ENCODE data around the gene WNT2B.
"Not testable (repeated sequence)": the region's sequence is repeated elsewhere in the genome, so short reads cannot be mapped to it uniquely, and the experiment has no call there.

WNT2B gene

DNA sequence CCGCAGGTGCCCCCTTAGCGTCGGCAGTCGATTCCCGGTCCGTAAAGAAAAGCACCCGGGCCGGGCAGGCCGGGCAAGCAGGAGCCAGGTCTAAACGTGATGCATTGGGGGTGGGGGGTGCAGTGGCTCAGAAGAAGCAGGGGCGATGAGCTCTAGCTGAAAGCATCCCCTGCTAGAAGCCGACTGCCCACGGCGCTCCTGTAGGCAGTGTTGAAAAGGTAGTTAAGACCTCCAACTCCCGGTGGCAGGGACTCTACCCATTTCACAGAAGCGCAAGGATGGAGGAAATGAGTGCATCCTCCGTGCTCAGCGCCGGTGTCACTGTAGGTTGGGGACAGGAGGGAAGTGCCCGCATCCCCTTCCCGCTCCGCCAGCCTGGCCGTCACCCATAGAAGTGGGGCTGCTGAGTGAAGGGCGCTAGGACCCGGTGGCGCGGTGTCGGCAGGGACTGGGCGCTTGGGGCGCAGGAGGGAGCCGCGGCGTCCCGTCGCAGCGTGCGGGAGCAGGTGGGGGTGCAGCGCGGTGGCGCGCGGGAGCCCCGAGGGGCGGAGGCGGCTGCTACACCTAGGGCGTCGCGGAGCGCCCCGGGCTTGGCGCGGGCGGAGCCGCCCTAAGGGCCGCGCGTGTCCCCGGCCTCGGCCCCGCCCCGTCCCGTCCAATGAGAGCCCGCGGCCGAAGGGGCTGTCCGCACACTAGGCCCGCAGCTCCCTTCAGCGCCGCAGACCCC, at the start of gene WNT2B:
Gene WNT2B, plus strand, starts transcription at position 688 of the 727 bp plus-strand sequence. CDS start 298 bp downstream, outside the sequence.
- DNase-seq: no peak

- DNase-seq: no peak
These were observed 48.1 kb upstream of the WNT2B start for GRCh38 chr1:112460615-112461014.

DNA sequence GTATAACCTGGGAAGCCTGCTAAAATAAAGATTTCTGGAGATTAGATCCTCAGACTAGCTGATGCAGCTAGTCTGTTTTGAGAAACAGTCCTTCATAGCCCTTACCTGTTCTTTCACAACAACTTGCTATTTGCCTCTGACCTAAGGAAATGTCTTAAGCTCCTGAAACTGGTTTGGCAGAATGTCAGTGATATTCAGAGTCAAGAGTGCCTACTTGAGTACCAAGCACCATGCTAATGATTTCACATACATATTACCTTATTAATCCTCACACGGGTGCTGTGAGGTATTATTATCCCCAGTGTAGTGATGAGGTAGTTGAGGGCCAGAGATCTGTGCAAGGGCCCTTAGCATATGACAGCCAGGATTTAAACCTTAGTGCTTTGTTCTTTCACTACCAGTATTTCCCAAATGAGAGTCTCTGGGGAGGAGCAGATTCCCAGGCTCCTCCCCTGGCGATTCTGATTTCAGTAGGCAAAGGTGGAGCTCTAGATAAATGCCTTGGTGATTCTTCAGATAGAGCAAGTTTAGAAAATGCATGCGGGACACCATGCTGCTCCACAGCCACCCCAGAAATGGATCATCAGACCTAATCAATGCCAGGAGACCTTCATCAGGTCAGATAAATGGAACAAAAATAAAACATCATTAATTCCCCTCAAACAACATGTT, 47.4 kb upstream of the WNT2B start:
- no peak for DNase-seq

DNA sequence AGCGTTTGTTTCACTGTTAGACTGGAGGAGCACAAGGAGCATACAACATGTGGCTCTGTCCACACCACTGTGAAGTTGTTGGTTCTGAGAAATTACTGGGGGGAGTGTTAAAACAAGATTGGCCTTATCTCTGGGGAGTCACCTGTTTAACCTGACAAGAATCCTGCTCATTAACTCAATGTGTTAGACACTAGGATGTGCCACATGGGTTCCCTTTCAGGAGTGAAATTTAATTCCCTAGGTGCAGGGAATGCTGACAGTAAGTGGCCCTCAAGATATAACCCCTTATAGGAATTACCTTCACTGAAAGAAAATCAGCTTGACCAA, 45.8 kb upstream of the WNT2B start:
- DNase-seq: no peak

GRCh38 chr1:112464501-112464900, 44.3 kb upstream of the WNT2B start:
- no peak for DNase-seq

DNA sequence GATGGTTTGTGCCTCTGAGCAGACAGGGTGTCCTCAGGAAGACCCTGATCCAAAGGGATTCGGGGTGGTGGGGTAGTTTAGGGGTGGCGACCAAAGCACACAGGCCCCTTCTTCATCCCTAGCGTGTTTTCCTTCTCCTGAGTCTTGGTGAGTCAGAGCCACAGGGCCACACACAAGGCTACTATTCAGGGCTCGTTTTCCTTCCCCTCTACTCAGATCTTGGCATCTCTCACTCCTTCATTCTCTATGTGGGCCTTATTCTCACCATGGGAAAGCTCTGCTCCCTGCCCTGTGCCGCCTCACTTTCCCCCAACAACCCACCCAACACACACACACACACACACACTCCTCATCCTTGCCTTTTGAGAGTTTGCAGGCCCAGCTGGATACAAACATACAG, 43.6 kb upstream of the WNT2B start:
- no peak for DNase-seq

DNA sequence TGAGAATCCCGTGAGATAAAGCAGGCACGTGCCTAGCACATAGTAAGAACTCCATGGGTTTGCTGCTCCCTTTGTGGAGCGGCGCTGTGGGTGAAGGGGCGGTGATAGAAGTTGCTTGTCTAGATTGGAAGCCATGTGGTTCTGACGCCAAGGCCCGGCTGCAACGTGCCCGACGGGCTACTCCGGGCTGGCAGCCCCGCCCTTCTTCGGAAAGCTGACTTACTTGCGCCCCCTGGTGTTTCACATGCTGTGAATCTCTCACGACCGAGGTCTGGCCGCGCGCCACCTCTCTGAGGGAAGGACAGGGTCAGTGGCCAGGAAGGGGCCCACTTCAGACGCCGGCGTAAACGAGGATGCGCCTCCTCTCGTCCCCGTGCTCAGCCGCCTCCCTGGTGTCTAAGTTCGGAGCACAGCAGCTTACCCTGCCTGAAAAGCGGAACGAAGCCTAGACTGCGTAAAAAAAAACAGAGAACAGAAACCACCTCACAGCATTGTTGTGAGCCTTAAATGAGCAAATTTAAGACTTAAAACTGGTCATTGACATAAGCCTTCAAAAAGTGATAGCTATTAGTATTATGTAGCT, 42.6 kb upstream of the WNT2B start:
- peak; percentile 87 for DNase-seq

DNA sequence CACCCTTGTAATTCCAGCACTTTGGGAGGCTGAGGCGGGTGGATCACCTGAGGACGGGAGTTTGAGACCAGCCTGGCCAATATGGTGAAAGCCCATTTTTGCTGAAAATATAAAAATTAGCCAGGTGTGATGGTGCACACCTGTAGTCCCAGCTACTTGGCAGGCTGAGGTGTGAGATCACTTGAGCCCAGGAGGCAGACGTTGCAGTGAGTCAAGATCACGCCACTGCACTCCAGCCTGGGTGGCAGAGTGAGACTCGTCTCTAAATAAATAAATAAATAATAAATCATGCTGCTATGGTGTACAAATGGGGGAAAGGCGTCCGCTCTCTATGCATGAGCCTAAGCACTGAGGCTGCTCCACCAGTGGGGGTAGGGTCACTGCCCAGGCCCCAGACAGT, 38.4 kb upstream of the WNT2B start:
- not testable (repeated sequence) for DNase-seq

DNA sequence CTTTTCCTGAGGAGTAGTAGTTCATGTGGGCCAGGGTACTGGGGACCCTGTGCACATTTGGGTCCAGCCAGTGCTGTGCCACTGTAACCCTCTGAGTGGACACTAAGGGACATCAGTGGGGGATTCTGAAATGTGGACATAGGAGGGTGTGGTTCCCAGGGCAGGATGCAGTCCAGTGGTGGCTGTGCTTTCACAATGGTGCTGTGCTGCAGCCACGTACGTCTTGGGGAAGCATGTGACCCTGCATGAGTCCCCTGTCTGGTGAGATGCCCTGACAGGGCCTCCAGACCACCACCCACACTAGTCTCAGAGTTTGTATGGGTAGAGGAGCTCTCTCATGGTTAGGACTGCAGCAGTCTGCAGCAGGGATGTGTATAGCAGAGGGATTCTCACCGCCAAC, 37.8 kb upstream of the WNT2B start:
- DNase-seq: no peak

DNA sequence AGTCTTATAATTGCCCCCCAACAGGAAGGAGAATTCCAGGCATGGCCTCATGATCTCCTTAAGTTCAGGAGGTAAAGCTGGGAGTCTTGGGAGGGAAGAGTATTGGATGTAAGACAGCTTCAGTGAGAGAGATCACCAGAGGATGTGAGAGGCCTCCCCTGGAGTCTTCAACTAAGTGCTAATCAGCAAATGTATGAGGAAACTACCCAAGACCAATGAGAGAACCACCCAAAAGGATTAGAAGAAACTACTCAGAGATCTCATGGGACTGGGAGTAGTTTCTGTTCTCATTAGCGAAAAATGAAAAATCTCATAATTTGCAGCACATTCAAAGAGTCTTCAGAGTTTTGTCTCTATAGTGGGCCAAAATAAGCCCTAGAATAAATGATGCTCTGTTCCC, 36.6 kb upstream of the WNT2B start:
- DNase-seq: no peak

GRCh38 chr1:112477550-112477949, 31.2 kb upstream of the WNT2B start:
- DNase-seq: no peak

DNA sequence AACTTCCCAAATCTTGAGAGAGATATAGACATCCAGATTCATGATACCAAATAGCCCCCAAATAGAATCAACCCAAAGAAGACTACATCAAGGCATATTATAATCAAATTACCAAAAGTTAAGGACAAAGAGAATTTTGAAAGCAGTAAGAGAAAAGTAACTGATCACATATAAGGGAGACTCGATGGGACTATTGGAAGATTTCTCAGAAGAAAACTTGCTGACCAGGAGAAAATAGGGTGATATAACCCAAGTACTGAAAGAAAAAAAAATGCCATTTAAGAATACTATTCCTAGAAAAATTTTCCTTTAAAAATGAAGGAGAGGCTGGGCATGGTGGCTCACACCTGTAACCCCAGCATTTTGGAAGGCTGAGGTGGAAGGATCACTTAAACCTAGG, 30.5 kb upstream of the WNT2B start:
- DNase-seq: no peak

- DNase-seq: not testable (repeated sequence)
These were observed 22.7 kb upstream of the WNT2B start for GRCh38 chr1:112486063-112486462.

DNA sequence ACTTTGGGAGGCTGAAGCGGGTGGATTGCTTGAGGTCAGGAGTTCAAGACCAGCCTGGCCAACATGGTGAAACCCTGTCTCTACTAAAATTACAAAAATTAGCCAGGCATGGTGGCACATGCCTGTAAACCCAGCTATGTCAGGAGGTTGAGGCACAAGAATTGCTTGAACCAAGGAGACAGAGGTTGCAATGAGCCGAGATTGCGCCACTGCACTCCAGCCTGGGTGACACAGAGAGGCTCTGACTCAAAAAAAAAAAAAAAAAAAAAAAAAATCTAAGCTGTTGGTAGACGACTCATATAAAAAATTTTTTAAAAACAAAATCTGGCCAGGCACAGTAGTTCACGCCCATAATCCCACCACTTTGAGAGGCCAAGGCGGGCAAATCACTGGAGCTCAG, 21.1 kb upstream of the WNT2B start:
- DNase-seq: not testable (repeated sequence)

DNA sequence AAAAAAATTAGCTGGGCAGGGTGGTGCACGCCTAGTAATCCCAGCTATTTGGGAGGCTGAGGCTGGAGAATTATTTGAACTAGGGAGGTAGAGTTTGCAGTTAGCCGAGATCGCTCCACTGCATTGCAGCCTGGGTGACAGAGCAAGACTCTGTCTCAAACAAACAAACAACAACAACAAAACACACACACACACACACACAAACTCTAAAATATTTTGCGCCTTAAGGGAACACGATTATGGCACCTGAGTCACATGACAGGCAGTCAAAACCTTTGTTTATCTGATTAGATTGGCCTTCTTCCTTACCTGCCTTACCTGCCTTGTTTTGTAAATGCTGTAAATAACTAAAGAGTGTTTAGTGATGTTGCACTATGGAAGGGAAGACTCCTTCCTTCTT, 20.6 kb upstream of the WNT2B start:
- no peak for DNase-seq

- DNase-seq: no peak
These were observed 16.7 kb upstream of the WNT2B start for GRCh38 chr1:112492076-112492475.

GRCh38 chr1:112493351-112493750, 15.4 kb upstream of the WNT2B start:
- DNase-seq: no peak

DNA sequence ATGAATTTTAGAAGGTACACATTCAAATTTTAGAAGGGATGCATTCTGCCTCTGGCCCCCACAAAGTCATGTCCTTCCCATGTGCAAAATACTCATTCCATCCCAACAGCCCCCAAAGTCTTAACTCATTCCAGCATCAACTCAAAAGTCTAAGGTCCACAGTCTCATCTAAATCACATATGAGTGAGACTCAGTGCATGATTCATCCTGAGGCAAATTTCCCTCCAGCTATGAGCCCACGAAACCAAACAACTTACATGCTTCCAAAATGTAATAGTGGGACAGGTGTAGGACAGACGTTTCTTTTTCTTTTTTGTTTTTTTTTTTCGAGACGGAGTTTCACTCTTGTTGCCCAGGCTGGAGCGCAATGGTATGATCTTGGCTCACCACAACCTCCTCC, 12.5 kb upstream of the WNT2B start:
- no peak for DNase-seq

DNA sequence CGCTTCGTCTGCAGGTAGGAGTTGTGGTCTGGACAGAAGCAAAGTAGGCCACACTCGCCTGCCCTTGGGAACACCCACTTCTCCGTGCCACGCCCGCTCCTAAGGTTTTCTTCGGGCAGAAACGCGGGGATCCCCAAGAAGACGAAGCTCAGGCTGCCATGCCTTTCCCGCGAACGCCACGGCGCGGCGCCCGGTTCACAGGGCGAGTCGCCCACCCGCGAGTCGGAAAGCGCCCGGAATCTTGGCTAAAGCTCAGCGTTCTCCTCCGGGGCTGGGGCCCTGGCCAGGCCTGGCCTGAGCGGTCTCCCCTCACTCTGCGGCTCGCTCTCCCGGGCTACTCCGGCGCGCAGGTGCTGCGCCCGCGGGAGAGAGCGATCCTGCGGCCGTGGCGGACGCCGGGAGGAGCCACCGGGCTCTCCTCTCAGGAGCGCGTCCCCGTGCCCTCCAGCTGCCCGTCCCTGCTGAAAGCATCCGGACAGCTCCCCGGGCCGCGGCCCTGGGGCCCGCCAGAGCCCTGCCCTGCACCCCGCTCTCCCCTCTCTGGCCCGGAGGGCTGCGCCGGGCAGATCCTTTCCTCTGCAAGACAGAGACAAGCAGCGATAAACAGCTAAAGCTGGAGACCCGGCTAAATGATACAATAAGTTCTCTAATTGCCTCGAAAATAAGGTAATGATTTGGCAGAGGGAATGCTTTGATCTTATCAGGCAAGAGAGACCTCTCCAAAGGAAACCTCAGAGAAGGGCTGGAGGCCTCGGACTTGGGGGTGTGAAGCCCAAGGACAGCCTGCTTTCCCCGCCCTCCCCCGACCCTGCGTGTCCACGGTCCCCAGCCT, 6.7 kb upstream of the WNT2B start:
- peak; percentile 40 for DNase-seq

DNA sequence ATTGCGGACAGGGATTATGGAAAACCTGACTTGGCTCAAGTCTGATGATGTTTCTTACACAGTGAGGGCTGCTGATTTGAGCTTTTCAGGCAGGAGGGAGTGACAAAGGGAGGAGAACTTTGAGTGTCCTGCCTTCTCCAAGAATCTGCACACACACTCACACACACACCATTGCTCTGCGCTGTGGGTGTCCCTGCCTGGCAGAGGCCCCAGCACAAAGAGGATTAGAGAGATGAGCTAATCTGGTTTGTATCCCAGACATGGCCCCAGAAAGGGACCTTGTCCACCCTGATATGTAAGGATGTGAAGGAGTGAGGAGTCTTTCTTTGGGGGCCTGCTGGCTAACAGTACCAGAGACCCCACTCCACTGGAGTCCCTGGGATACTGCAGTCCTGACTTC, 5.9 kb upstream of the WNT2B start:
- no peak for DNase-seq

GRCh38 chr1:112504001-112504660, 4.6 kb upstream of the WNT2B start:
- no peak for DNase-seq

GRCh38 chr1:112504661-112505399, 3.9 kb upstream of the WNT2B start:
- DNase-seq: no peak
